Heart left ventricle (tissue), 13 donors: ENCODE results near the gene ZNF148.

Source experiments
- CTCF ChIP-seq, 12 donors: fragments of 200-600 bp; sonication (generic) in 4 of 12; IDR thresholded peaks; one replicate each; pipeline versions ENCODE4 v1.5.0 to v1.8.0; 2018 to 2022; ENCODE audit warnings: antibody characterized with exemption in 12 of 12, mild to moderate bottlenecking in 5 of 12
- POLR2A ChIP-seq, 2 donors: fragments of 450-650 bp; IDR thresholded peaks; one replicate each; pipeline ENCODE4 v1.6.1; 2017; ENCODE audit warnings: antibody characterized with exemption in 2 of 2, mild to moderate bottlenecking in 2 of 2, moderate library complexity in 2 of 2
- donor health status: ischemic (EF 13 %, LVEDD 7.1; RV severe dilation, severe dysfunction).
- donor health status: DM: no; HTN: yes; CAD: no.
- donor health status: DM: no; HTN: no; CAD: no.
- donor health status: ischemic (EF 25% LVEDD 6.9; RV normal size, moderate dysfunction).
- donor health status: ischemic (EF 25% LVEDD 5.7; RV mildly dilated, moderate dysfunction).
- donor health status: ischemic (EF 35%, LVEDD 5.7; RV mildly dilated, moderate dysfunction).
- donor health status: nonischemic (EF 11% LVEDD 7.7; RV severe dilation, severe dysfunction).
- donor health status: DM: yes; HTN: yes; CAD: no.
- donor health status: PGD.
- donor health status: ischemic (EF 29% LVEDD 5.4; RV normal size, mild dysfunction).
- donor health status: nonischemic (EF 23%, LVEDD 6.1; RV moderate dilation, normal function).

- TF ChIP-seq CTCF (IDR thresholded peaks at IDR 0.05), result no peak
- no peak for TF ChIP-seq POLR2A (IDR thresholded peaks at IDR 0.05)
Measured at GRCh38 chr3:125318871-125319270, 56.3 kb downstream of the ZNF148 start.
